HepG2 (cell line): Measurements from ENCODE around the gene NAA35. TPM values are rescaled to one million over a fixed set of nuclear protein-coding genes. Genes with fewer than 3 reads are reported as not detected.

Experiments used
- ATAC-seq: fragments of 200-7000 bp; cut with Tn5 transposase; 3 replicates; pipeline ENCODE4 v1.9.1; 2020; ENCODE audit warnings: mild to moderate bottlenecking, moderate library complexity
- BruUV-seq: library from RNA; stranded (reverse); fragments of 400-500 nt; replicated peaks from 2 replicates; lab custom pipeline; 2021; lab: Mats Ljungman, UMichigan
- CTCF ChIA-PET: fragments of 300-600 bp; formaldehyde crosslinking; extraction: SDS; loops from one replicate; lab custom pipeline; 2021; ENCODE audit warnings: low total read pairs, inconsistent platforms, low intra/inter-chr PET ratio; lab: Yijun Ruan, JAX
- POLR2A ChIA-PET: fragments of 350-600 bp; sonication (Branson Sonifier 250); formaldehyde crosslinking; loops from one replicate; lab custom pipeline; 2020; ENCODE audit warnings: antibody characterized with exemption, inconsistent platforms; lab: Yijun Ruan, JAX
- DNase-seq: peaks from one replicate; pipeline ENCODE4 v3.0.0-alpha.2; 2015; ENCODE audit warnings: low spot score
- FAIRE-seq: peaks from 3 replicates; lab custom pipeline; 2011; peaks lifted over from hg19 to GRCh38; lab: Jason Lieb, UNC
- H2AFZ ChIP-seq: one replicate; pipeline ENCODE4 v1.6.1; 2011; ENCODE audit warnings: low read length, inconsistent platforms
- H3K27ac ChIP-seq: fragments of 300-600 bp; 3 replicates; pipeline ENCODE4 v1.8.0; 2011; ENCODE audit warnings: mixed run types, mild to moderate bottlenecking, mixed read lengths, low read length, inconsistent platforms; ENCODE audit not compliant: insufficient read depth; ENCODE audit errors: extremely low read length
- H3K27me3 ChIP-seq, 2 experiments: fragments of 200-600 bp in 1 of 2; 2 replicates in 1 of 2; 3 replicates in 1 of 2; pipeline versions ENCODE4 v1.6.0 to v1.8.0; 2011; ENCODE audit warnings: low read length in 2 of 2, mild to moderate bottlenecking in 2 of 2, moderate library complexity in 2 of 2, inconsistent platforms in 1 of 2; ENCODE audit not compliant: insufficient read depth in 2 of 2, control insufficient read depth in 1 of 2
- H3K36me3 ChIP-seq, 2 experiments: fragments of 200-600 bp in 1 of 2; replicated peaks in 1 of 2; 2 replicates in 1 of 2; 3 replicates in 1 of 2; pipeline versions ENCODE4 v1.5.1 to v1.8.0; 2011; ENCODE audit warnings: low read length in 2 of 2, inconsistent platforms in 1 of 2; ENCODE audit not compliant: insufficient read depth in 2 of 2, control insufficient read depth in 1 of 2
- H3K4me1 ChIP-seq: 2 replicates; pipeline ENCODE4 v1.5.1; 2012; ENCODE audit warnings: low read length, inconsistent platforms; ENCODE audit not compliant: insufficient read depth
- H3K4me2 ChIP-seq: 2 replicates; pipeline ENCODE4 v1.6.0; 2011; ENCODE audit warnings: low read depth, low read length, inconsistent platforms
- H3K4me3 ChIP-seq, 3 experiments: fragments of 200-600 bp in 1 of 3; sonication (generic), shearing (Covaris generic) in 1 of 3; replicated peaks in 1 of 3; 2 replicates each; pipeline ENCODE4 v1.5.1; 2011 to 2016; ENCODE audit warnings: low read length in 3 of 3, inconsistent platforms in 2 of 3, low read depth in 2 of 3, mild to moderate bottlenecking in 2 of 3, control low read depth in 1 of 3, mixed read lengths in 1 of 3; ENCODE audit not compliant: insufficient read depth in 1 of 3
- H3K79me2 ChIP-seq: one replicate; pipeline ENCODE4 v1.6.1; 2011; ENCODE audit warnings: low read length, inconsistent platforms; ENCODE audit not compliant: insufficient read depth
- H3K9ac ChIP-seq: 2 replicates; pipeline ENCODE4 v1.6.0; 2011; ENCODE audit warnings: mild to moderate bottlenecking, low read depth, low read length, inconsistent platforms; ENCODE audit not compliant: insufficient read depth
- H3K9me3 ChIP-seq: 2 replicates; pipeline ENCODE4 v1.5.1; 2012; ENCODE audit warnings: mild to moderate bottlenecking, low read length
- H4K20me1 ChIP-seq: 2 replicates; pipeline ENCODE4 v1.6.0; 2011; ENCODE audit warnings: inconsistent platforms, mild to moderate bottlenecking, low read length, moderate library complexity; ENCODE audit not compliant: insufficient read depth
- CBX2 ChIP-seq, 2 experiments: fragments of 200-600 bp in 1 of 2; sonication (generic); formaldehyde crosslinking in 1 of 2; IDR thresholded peaks; 2 replicates each; pipeline versions ENCODE4 v1.7.0 to v1.8.1; 2018 to 2022; ENCODE audit warnings: low read depth in 2 of 2, low read length in 1 of 2, mild to moderate bottlenecking in 1 of 2, missing genetic modification reagents in 1 of 2
- FLYWCH1 ChIP-seq: sonication (generic); formaldehyde crosslinking; IDR thresholded peaks from 2 replicates; pipeline ENCODE4 v1.8.1; 2023; ENCODE audit warnings: mild to moderate bottlenecking, missing genetic modification reagents
- FOXP1 ChIP-seq, 2 experiments: fragments of 450-650 bp in 1 of 2; IDR thresholded peaks; 2 replicates each; pipeline ENCODE4 v1.6.1; 2017 to 2018; ENCODE audit warnings: antibody characterized with exemption in 1 of 2
- GATA4 ChIP-seq: sonication (generic); IDR thresholded peaks from 2 replicates; pipeline ENCODE4 v1.6.1; 2016; ENCODE audit warnings: antibody characterized with exemption, low read depth, borderline replicate concordance
- MAFG ChIP-seq: sonication (generic); formaldehyde crosslinking; IDR thresholded peaks from 2 replicates; pipeline ENCODE4 v1.5.1; 2020; ENCODE audit warnings: mild to moderate bottlenecking, missing genetic modification reagents
- MAZ ChIP-seq, 2 experiments: sonication (generic) in 1 of 2; formaldehyde crosslinking in 1 of 2; IDR thresholded peaks; 2 replicates each; pipeline versions ENCODE4 v1.5.0 to v1.6.1; 2012 to 2020; ENCODE audit warnings: low read depth in 2 of 2, mild to moderate bottlenecking in 2 of 2, borderline replicate concordance in 1 of 2, improper control_type of control experiment in 1 of 2, low read length in 1 of 2, missing genetic modification reagents in 1 of 2, moderate library complexity in 1 of 2
- MXD1 ChIP-seq: sonication (generic); formaldehyde crosslinking; IDR thresholded peaks from 2 replicates; pipeline ENCODE4 v1.4.0; 2020; ENCODE audit warnings: mild to moderate bottlenecking, missing genetic modification reagents
- RBM22 ChIP-seq: fragments of 200-400 bp; formaldehyde crosslinking; optimal IDR thresholded peaks from 2 replicates; pipeline ENCODE3; 2017; ENCODE audit warnings: mild to moderate bottlenecking, low read length, moderate library complexity
- TRIM24 ChIP-seq: sonication (generic); formaldehyde crosslinking; IDR thresholded peaks from 2 replicates; pipeline ENCODE4 v1.8.0; 2022; ENCODE audit warnings: mild to moderate bottlenecking, missing genetic modification reagents
- ZEB1 ChIP-seq: IDR thresholded peaks from 2 replicates; pipeline ENCODE4 v1.6.1; 2012; ENCODE audit warnings: mild to moderate bottlenecking, low read depth, inconsistent platforms; ENCODE audit not compliant: insufficient replicate concordance
- ZNF121 ChIP-seq: sonication (generic); formaldehyde crosslinking; IDR thresholded peaks from 2 replicates; pipeline ENCODE4 v1.5.0; 2020; ENCODE audit warnings: mild to moderate bottlenecking, missing genetic modification reagents
- ZNF33A ChIP-seq: sonication (generic); formaldehyde crosslinking; IDR thresholded peaks from 2 replicates; pipeline ENCODE4 v1.5.1; 2020; ENCODE audit warnings: missing genetic modification reagents, mild to moderate bottlenecking, moderate library complexity, borderline replicate concordance
- ZNF580 ChIP-seq: IDR thresholded peaks from 2 replicates; pipeline ENCODE4 v1.6.1; 2016; ENCODE audit warnings: low read depth, borderline replicate concordance
- WGBS: methylation state at CpG from one replicate; pipeline ENCODE4 v1.1.6; 2017; ENCODE audit warnings: low lambda C conversion rate; 5-methylcytosine and 5-hydroxymethylcytosine counted together
- in situ Hi-C: cut with HindIII; loops from 2 replicates; pipeline ENCODE4 v1.10.0; 2017; ENCODE audit warnings: low pct_unique_long_range_greater_than_20kb; ENCODE audit not compliant: extremely low pct_ligation_motif_present
- intact Hi-C: fragments of 100-400 bp; cut with micrococcal nuclease; formaldehyde crosslinking; loops from one replicate; pipeline ENCODE4 v1.10.0; 2022; ENCODE audit not compliant: unreplicated experiment
- polyA plus RNA-seq, 8 experiments: library from polyadenylated mRNA; depleted of rRNA in 3 of 8; stranded (reverse) in 7 of 8; unstranded in 1 of 8; fragments of >200 nt; fragmentation: Illumina TruSeq in 4 of 8; extraction: Trizol in 4 of 8; gene quantifications; 2 replicates each; pipeline versions ENCODE4 v1.2.1 to v1.2.3, GENCODE V29; 2011 to 2016; ENCODE audit warnings: low read depth in 4 of 8, missing spikeins in 1 of 8, mixed read lengths in 1 of 8; ENCODE audit not compliant: insufficient read depth in 1 of 8
- total RNA-seq, 5 experiments: library from RNA; depleted of rRNA; stranded (reverse); fragments of >200 nt; fragmentation: Illumina TruSeq; extraction: Trizol; gene quantifications; 2 replicates each; pipeline ENCODE4 v1.2.3, GENCODE V29; 2016; ENCODE audit warnings: low read depth in 1 of 5
- TF ChIP-seq, protein P1 (sequence below): sonication (generic); formaldehyde crosslinking; IDR thresholded peaks from 2 replicates; pipeline ENCODE4 v1.9.0; 2022; ENCODE audit warnings: missing genetic modification reagents, mild to moderate bottlenecking, borderline replicate concordance
- TF ChIP-seq, protein P2 (sequence below): sonication (generic); formaldehyde crosslinking; IDR thresholded peaks from 2 replicates; pipeline ENCODE4 v1.5.1; 2020; ENCODE audit warnings: mild to moderate bottlenecking, missing genetic modification reagents, borderline replicate concordance

NAA35 gene
- total and polyA plus RNA-seq, 2 of the 13 experiments (the other 11 are each of a cell fraction or from before 2014, with no cell fraction given), result 21.6 to 28.9 TPM

- no peak for TF ChIP-seq MAZ (IDR thresholded peaks at IDR 0.05; ENCODE audit: borderline replicate concordance, low read depth, low read length)
- no peak for TF ChIP-seq MAZ (CRISPR knock-in tag; IDR thresholded peaks at IDR 0.05; ENCODE audit: low read depth)
- TF ChIP-seq, protein P1, sequence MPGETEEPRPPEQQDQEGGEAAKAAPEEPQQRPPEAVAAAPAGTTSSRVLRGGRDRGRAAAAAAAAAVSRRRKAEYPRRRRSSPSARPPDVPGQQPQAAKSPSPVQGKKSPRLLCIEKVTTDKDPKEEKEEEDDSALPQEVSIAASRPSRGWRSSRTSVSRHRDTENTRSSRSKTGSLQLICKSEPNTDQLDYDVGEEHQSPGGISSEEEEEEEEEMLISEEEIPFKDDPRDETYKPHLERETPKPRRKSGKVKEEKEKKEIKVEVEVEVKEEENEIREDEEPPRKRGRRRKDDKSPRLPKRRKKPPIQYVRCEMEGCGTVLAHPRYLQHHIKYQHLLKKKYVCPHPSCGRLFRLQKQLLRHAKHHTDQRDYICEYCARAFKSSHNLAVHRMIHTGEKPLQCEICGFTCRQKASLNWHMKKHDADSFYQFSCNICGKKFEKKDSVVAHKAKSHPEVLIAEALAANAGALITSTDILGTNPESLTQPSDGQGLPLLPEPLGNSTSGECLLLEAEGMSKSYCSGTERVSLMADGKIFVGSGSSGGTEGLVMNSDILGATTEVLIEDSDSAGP, result no peak
- no peak for TF ChIP-seq MXD1 (CRISPR knock-in tag)
- no peak for TF ChIP-seq CBX2 (IDR thresholded peaks at IDR 0.05; ENCODE audit: low read depth, low read length)
- no peak for TF ChIP-seq CBX2 (CRISPR knock-in tag; IDR thresholded peaks at IDR 0.05; ENCODE audit: low read depth)
- TF ChIP-seq GATA4, result no peak
- TF ChIP-seq RBM22, result no peak
- no peak for TF ChIP-seq TRIM24 (CRISPR knock-in tag)
- no peak for TF ChIP-seq ZNF121
- no peak for TF ChIP-seq MAFG (CRISPR knock-in tag)
Observed at GRCh38 chr9:86039991-86040860, 99.3 kb downstream of the NAA35 start (continued).

GRCh38 chr9:86040861-86041155 lies 99.9 kb downstream of the NAA35 start:
- FAIRE-seq (no peak), ATAC-seq (no peak), DNase-seq (no peak)
- Histone ChIP-seq H3K9me3 (no peaks in the 10 kb centered on the region), H4K20me1 (no peaks in the 10 kb centered on the region), H3K27ac (no peak overlapping the region), H3K9ac (no peak overlapping the region), H3K79me2 (no peaks in the 10 kb centered on the region), H3K4me2 (no peak overlapping the region), H2AFZ (no peak overlapping the region), H3K27me3 (no peaks in the 10 kb centered on the region; a peak in 1 of 5 replicates), H3K4me3 (no peak overlapping the region), H3K4me1 (no peaks in the 10 kb centered on the region), H3K36me3 (no peaks in the 10 kb centered on the region)
- ChIA-PET CTCF (no interaction called here), POLR2A (no interaction called here)
- no TSS peak for BruUV-seq
- in situ Hi-C loops (no loop called here), intact Hi-C loops (no loop called here)
- 63% methylated on average over 3 of the region's 3 CpGs for WGBS
- no peak for TF ChIP-seq FLYWCH1
- TF ChIP-seq, protein P2, sequence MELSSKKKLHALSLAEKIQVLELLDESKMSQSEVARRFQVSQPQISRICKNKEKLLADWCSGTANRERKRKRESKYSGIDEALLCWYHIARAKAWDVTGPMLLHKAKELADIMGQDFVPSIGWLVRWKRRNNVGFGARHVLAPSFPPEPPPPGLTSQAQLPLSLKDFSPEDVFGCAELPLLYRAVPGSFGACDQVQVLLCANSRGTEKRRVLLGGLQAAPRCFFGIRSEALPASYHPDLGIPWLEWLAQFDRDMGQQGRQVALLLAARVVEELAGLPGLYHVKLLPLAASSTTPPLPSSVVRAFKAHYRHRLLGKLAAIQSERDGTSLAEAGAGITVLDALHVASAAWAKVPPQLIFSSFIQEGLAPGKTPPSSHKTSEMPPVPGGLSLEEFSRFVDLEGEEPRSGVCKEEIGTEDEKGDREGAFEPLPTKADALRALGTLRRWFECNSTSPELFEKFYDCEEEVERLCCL, result no peak
- TF ChIP-seq FOXP1 (IDR thresholded peaks at IDR 0.05), result no peak
- no peak for TF ChIP-seq FOXP1 (CRISPR knock-in tag; IDR thresholded peaks at IDR 0.05)
- no peak for TF ChIP-seq ZEB1
- no peak for TF ChIP-seq ZNF580 (CRISPR knock-in tag)
- TF ChIP-seq ZNF33A (CRISPR knock-in tag), result no peak
